Spleen (tissue), 13 donors: ENCODE data around the gene ZNF790. TPM values are rescaled to one million over a fixed set of nuclear protein-coding genes. Genes with fewer than 3 reads are reported as not detected.

Source experiments
- DNase-seq: peaks from one replicate; pipeline ENCODE4 v3.0.0-alpha.2; 2020
- H3K27ac ChIP-seq, 8 donors: fragments of 200-600 bp; sonication (generic) in 7 of 8; 1 replicate in 4 of 8; 2 replicates in 4 of 8; pipeline versions ENCODE4 v1.5.0 to v1.8.0; 2016 to 2021; ENCODE audit warnings: inconsistent platforms in 4 of 8, mild to moderate bottlenecking in 4 of 8, moderate library complexity in 1 of 8
- H3K27me3 ChIP-seq, 7 donors: fragments of 200-600 bp; sonication (generic) in 6 of 7; replicated peaks in 1 of 7; 1 replicate in 4 of 7; 2 replicates in 3 of 7; pipeline versions ENCODE4 v1.5.0 to v1.8.0; 2016 to 2021; ENCODE audit warnings: inconsistent platforms in 3 of 7, mild to moderate bottlenecking in 1 of 7
- H3K36me3 ChIP-seq, 6 donors: fragments of 200-600 bp; sonication (generic) in 5 of 6; 1 replicate in 4 of 6; 2 replicates in 2 of 6; pipeline versions ENCODE4 v1.5.0 to v1.8.0; 2016 to 2021; ENCODE audit warnings: inconsistent platforms in 2 of 6
- H3K4me1 ChIP-seq, 6 donors: fragments of 200-600 bp; sonication (generic) in 5 of 6; 1 replicate in 3 of 6; 2 replicates in 3 of 6; pipeline versions ENCODE4 v1.5.0 to v1.8.0; 2016 to 2021; ENCODE audit warnings: inconsistent platforms in 3 of 6
- H3K4me3 ChIP-seq, 8 donors: fragments of 200-600 bp; sonication (generic) in 7 of 8; 1 replicate in 4 of 8; 2 replicates in 4 of 8; pipeline versions ENCODE4 v1.5.0 to v1.8.0; 2016 to 2021; ENCODE audit warnings: inconsistent platforms in 4 of 8, mild to moderate bottlenecking in 4 of 8, moderate library complexity in 2 of 8
- H3K9me3 ChIP-seq, 8 donors: fragments of 200-600 bp; sonication (generic) in 7 of 8; 1 replicate in 4 of 8; 2 replicates in 4 of 8; pipeline versions ENCODE4 v1.5.0 to v1.8.0; 2016 to 2021; ENCODE audit warnings: inconsistent platforms in 4 of 8
- POLR2A ChIP-seq, 3 donors: fragments of 450-650 bp; IDR thresholded peaks; one replicate each; pipeline ENCODE4 v1.5.1; 2017; ENCODE audit warnings: antibody characterized with exemption in 3 of 3, mild to moderate bottlenecking in 1 of 3
- POLR2AphosphoS5 ChIP-seq, 3 donors: sonication (generic); formaldehyde crosslinking; IDR thresholded peaks; one replicate each; pipeline ENCODE4 v1.5.1; 2017; ENCODE audit warnings: antibody characterized with exemption in 3 of 3
- WGBS, 5 donors: extraction: QIAGEN DNeasy Blood & Tissue Kit in 3 of 5; methylation state at CpG; one replicate each; pipeline versions ENCODE4 v1.1.5 to v1.1.7; 2013 to 2018; 5-methylcytosine and 5-hydroxymethylcytosine counted together
- intact Hi-C: fragments of 100-400 bp; cut with DNase I; formaldehyde crosslinking; loops from one replicate; pipeline ENCODE4 v1.15.0; 2023; ENCODE audit warnings: low total_unique reads
- long read RNA-seq, 2 donors: transcript quantifications; one replicate each; lab custom pipeline, GENCODE V29; 2026
- polyA plus RNA-seq, 3 donors: library from polyadenylated mRNA; stranded (reverse); fragments of 200-250 nt; gene quantifications; one replicate each; pipeline ENCODE4 v1.2.1, GENCODE V29; 2013
- total RNA-seq, 7 donors: library from RNA; depleted of rRNA in 3 of 7; stranded (reverse); fragments of >200 nt in 3 of 7; fragmentation: NEBNext Ultra II Directional in 4 of 7; extraction: Animal tissue kit (Norgen Biotek cat#: 25700) in 4 of 7; gene quantifications; one replicate each; pipeline versions ENCODE4 v1.1.0 to v1.2.1, GENCODE V29; 2016 to 2021
- TF ChIP-seq, protein P1 (sequence below), 11 experiments: fragments of 200-600 bp in 7 of 11; fragments of 450-650 bp in 4 of 11; sonication (generic) in 4 of 11; IDR thresholded peaks in 8 of 11; conservative IDR thresholded peaks in 3 of 11; 1 replicate in 7 of 11; 2 replicates in 4 of 11; pipeline versions ENCODE4 v1.4.0 to v1.8.0; 2016 to 2021; ENCODE audit warnings: antibody characterized with exemption in 11 of 11, inconsistent platforms in 4 of 11, mild to moderate bottlenecking in 1 of 11
- donor health status: healthy with polysubstance abuse.
- donor health status: DM: no; HTN: no; CAD: no; lungs with moderate emphysema.
- donor health status: DM: no; HTN: no; CAD: no.
- donor health status: Bipolar disorder and iron deficiency.
- donor health status: healthy.
- donor health status: DM: no; HTN: no; CAD: no.
- donor health status: DM: yes; HTN: yes; CAD: no.

Gene ZNF790
- total RNA-seq (10 to 100 TPM in 1 of 7 donors, 1 to 10 TPM in 6; 4.0 to 11.2 (median 8.3) TPM), polyA plus RNA-seq (1 to 10 TPM; 1.8 to 3.0 (median 2.9) TPM)
- long read RNA-seq, donor 1, partial matches to known transcripts: 0 of 1 reads
- long read RNA-seq, donor 1, other reads (novel, unspliced or antisense): 0 of 1 reads
- long read RNA-seq, donor 2, partial matches to known transcripts: 0 of 2 reads
- long read RNA-seq, donor 2, other reads (novel, unspliced or antisense): 0 of 2 reads

DNA sequence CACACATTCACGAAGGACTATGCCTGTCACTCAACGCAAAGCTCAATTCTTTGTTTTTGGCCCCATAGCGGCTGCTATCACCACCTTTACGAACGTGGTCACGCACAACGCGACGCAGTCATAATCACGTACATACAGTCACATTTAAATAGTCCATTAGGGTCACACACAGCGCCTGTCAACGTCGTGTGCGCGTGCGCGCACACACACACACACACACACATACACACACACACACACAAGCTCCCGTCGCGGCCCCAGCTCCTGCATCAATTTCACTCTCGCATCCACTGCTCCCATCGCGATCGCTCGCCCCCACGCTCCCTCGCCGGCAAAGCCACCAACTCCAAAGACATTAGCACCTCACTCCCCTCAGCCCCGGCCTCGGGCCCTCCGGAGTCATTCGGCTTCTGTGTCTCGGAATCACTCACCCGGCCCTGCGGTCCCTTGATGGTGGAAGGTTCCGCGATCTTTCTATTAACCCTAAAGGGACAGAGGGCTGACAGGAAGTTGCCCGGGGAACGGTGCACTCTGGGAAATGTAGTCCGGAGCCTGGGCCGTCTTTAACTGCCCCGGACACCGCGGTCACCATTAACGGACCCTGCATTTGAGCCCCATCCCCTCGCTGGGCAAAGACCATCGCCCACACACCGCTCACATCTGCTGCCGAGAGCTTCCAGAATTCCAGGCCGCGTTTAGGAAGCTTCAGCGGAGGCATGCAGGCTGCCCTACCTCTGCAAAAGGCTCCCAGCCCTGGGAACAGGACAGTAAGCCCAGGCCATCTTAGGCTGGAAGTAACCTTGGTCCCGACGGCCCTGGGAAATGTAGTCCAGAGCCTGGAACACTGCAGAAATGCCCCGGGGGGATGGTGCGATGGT lies at the start of gene ZNF790:
TSS of gene ZNF790 (minus strand) at position 482 of the 878 bp plus-strand sequence. CDS start 12,768 bp downstream, outside the sequence.
- no peaks in the 10 kb centered on the region for H3K27me3 ChIP-seq
- peaks cover 0 to 82% (median 67%) of the 10 kb centered on the region in 8 donors for H3K9me3 ChIP-seq
- peak; percentile 93 for DNase-seq
- 0 to 2% (median 1%) methylated on average over 48 to 56 of the region's 56 CpGs for WGBS, 5 donors
- peak within 1 kb of the TSS; percentile 52 to 87 (median 62) for H3K4me3 ChIP-seq
- peaks cover 0 to 28% (median 17%) of the 10 kb centered on the region in 6 donors for H3K4me1 ChIP-seq
- intact Hi-C loops: no loop called here
- H3K27ac ChIP-seq: peak within 1 kb of the TSS; percentile 86 to 95 (median 92)
- TF ChIP-seq POLR2AphosphoS5 (IDR thresholded peaks at IDR 0.05) (peak; percentile 69 to 91 (median 80)), POLR2A (IDR thresholded peaks at IDR 0.05) (no peak)
- TF ChIP-seq, protein P1, sequence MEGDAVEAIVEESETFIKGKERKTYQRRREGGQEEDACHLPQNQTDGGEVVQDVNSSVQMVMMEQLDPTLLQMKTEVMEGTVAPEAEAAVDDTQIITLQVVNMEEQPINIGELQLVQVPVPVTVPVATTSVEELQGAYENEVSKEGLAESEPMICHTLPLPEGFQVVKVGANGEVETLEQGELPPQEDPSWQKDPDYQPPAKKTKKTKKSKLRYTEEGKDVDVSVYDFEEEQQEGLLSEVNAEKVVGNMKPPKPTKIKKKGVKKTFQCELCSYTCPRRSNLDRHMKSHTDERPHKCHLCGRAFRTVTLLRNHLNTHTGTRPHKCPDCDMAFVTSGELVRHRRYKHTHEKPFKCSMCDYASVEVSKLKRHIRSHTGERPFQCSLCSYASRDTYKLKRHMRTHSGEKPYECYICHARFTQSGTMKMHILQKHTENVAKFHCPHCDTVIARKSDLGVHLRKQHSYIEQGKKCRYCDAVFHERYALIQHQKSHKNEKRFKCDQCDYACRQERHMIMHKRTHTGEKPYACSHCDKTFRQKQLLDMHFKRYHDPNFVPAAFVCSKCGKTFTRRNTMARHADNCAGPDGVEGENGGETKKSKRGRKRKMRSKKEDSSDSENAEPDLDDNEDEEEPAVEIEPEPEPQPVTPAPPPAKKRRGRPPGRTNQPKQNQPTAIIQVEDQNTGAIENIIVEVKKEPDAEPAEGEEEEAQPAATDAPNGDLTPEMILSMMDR (IDR thresholded peaks at IDR 0.05 in 8 of 11, conservative IDR thresholded peaks at IDR 0.05 in 3 of 11): no peak
- H3K36me3 ChIP-seq: peaks cover 7 to 69% (median 16%) of the 10 kb centered on the region in 6 donors

GRCh38 chr19:36876993-36877938 lies 39.1 kb upstream of the ZNF790 start:
- WGBS, 5 donors: 94 to 99% (median 97%) methylated on average over 10 of the region's 10 CpGs
- H3K27ac ChIP-seq: no peak overlapping the region
- H3K36me3 ChIP-seq: peaks cover 24 to 84% (median 77%) of the 10 kb centered on the region in 6 donors
- TF ChIP-seq POLR2AphosphoS5 (IDR thresholded peaks at IDR 0.05) (no peak), POLR2A (IDR thresholded peaks at IDR 0.05) (no peak)
- TF ChIP-seq, protein P1 (IDR thresholded peaks at IDR 0.05 in 8 of 11, conservative IDR thresholded peaks at IDR 0.05 in 3 of 11): no peak
- intact Hi-C loops: no loop called here
- H3K4me1 ChIP-seq: no peaks in the 10 kb centered on the region
- H3K27me3 ChIP-seq: no peaks in the 10 kb centered on the region
- peak overlapping the region in 1 of 8 donors; percentile 31 for H3K4me3 ChIP-seq
- DNase-seq: no peak
- peaks cover 78 to 100% (median 100%) of the 10 kb centered on the region in 8 donors for H3K9me3 ChIP-seq

DNA sequence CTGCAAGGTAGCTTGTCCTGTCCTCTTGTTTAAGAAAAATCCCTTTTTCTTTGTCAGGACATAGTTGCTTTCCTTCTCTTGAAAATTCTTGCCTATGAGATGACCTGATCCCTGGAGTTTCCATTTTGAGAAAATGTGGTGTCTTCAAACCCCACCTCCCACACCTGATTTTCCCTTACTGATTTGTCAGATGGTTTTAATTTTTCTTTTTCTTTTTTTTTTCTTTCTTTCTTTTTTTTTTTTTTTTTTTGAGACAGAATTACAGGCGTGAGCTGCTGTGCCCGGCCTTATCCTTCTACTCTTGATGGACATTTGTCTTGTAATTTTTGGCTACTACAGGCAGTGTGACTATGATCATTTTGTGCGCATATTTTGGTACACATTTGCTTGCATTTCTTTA lies 13.7 kb upstream of the ZNF790 start:
- DNase-seq: no peak
- Histone ChIP-seq H3K9me3 (peaks cover under 1 to 57% (median 50%) of the 10 kb centered on the region in 8 donors), H3K4me1 (peaks cover 10 to 39% (median 28%) of the 10 kb centered on the region in 6 donors), H3K27ac (no peak overlapping the region), H3K4me3 (peak overlapping the region in 5 of 8 donors; percentile 79 to 99 (median 93)), H3K36me3 (peaks cover 0 to 50% (median 33%) of the 10 kb centered on the region in 6 donors), H3K27me3 (no peaks in the 10 kb centered on the region)
- intact Hi-C loops: loop anchor here (10.0 kb wide), 1 partner anchor 63 kb away; the partner anchor contains the start of genes ZNF568 and ZNF829
- TF ChIP-seq POLR2A (IDR thresholded peaks at IDR 0.05) (no peak), POLR2AphosphoS5 (IDR thresholded peaks at IDR 0.05) (no peak)
- TF ChIP-seq, protein P1 (IDR thresholded peaks at IDR 0.05 in 8 of 11, conservative IDR thresholded peaks at IDR 0.05 in 3 of 11): no peak
- WGBS, 5 donors: 93 to 99% (median 98%) methylated on average over 3 of the region's 3 CpGs
